ENCODE data around the gene TTR. TPM values are rescaled to one million over a fixed set of nuclear protein-coding genes. Genes with fewer than 3 reads are reported as not detected.

The TTR gene
- total and polyA plus RNA-seq, 2 of the 4 experiments (the other 2 are of a cell fraction) = not detected

- Histone ChIP-seq H3K27me3 (ENCODE audit: control insufficient read depth, insufficient read depth, low read length) (no peaks in the 10 kb centered on the region), H2BK15ac (ENCODE audit: low read depth, low read length) (no peak overlapping the region), H3K36me3 (ENCODE audit: control insufficient read depth, insufficient read depth, low read length) (no peaks in the 10 kb centered on the region), H3K14ac (replicated peaks; ENCODE audit: low read depth, low read length) (no peak overlapping the region), H3K23ac (ENCODE audit: low read depth, low read length) (no peak overlapping the region), H4K91ac (ENCODE audit: insufficient read depth, low read depth, low read length) (no peak overlapping the region), H3K9me1 (ENCODE audit: insufficient read depth, low read length) (no peaks in the 10 kb centered on the region), H3K56ac (ENCODE audit: extremely low read depth, insufficient read depth, low read length) (no peak overlapping the region), H4K5ac (ENCODE audit: low read depth, low read length) (no peak overlapping the region), H3K27ac (ENCODE audit: insufficient read depth, low read length) (no peak overlapping the region), H3K18ac (ENCODE audit: low read depth, low read length) (no peak overlapping the region), H3K79me1 (ENCODE audit: low read depth in 1 of 2, low read length in 2 of 2) (no peaks in the 10 kb centered on the region), H4K8ac (ENCODE audit: low read depth in 2 of 2, low read length in 2 of 2) (no peak overlapping the region), H2AK9ac (replicated peaks; ENCODE audit: low read depth, low read length, poor library complexity) (no peak overlapping the region), H4K20me1 (ENCODE audit: insufficient read depth, low read length) (no peaks in the 10 kb centered on the region), H2BK120ac (ENCODE audit: low read depth, low read length) (no peak overlapping the region), H3K4ac (ENCODE audit: low read depth, low read length) (no peak overlapping the region), H2BK20ac (ENCODE audit: low read depth, low read length) (no peak overlapping the region), H3K9ac (ENCODE audit: low read depth, low read length) (no peak overlapping the region), H3K4me3 (ENCODE audit: insufficient read depth, low read depth, low read length) (no peak overlapping the region), H3K9me3 (ENCODE audit: control insufficient read depth, insufficient read depth, low read length) (no peaks in the 10 kb centered on the region), H2AFZ (replicated peaks; ENCODE audit: low read length, poor library complexity) (no peak overlapping the region), H3K4me1 (ENCODE audit: control insufficient read depth, insufficient read depth, low read length) (no peaks in the 10 kb centered on the region), H2BK5ac (ENCODE audit: low read depth, low read length, poor library complexity, severe bottlenecking) (no peak overlapping the region), H2AK5ac (ENCODE audit: low read depth, low read length) (no peak overlapping the region), H3K4me2 (ENCODE audit: low read depth, low read length) (no peak overlapping the region)
- intact Hi-C loops (cut with micrococcal nuclease) = no loop called here
- BruUV-seq (replicated peaks) = no TSS peak
- dilution Hi-C loops (cut with HindIII; ENCODE audit: low sequenced_read_pairs, unreplicated experiment) = no loop called here
- POLR2A ChIA-PET (ENCODE audit: unreplicated experiment) = no interaction called here
- WGBS, 2 experiments (ENCODE audit: extremely low coverage in 2 of 2, insufficient read length in 1 of 2) = no CpG with 5 or more reads among the region's 1 CpG
- ATAC-seq (ENCODE audit: low read depth) = no peak
- in situ Hi-C loops (cut with MboI; ENCODE audit: low sequenced_read_pairs) = loop anchor here (25.0 kb wide), 2 partner anchors 249 to 399 kb away; no protein-coding TSS in a partner anchor
- CTCF ChIA-PET = interaction anchor here (0.6 to 0.7 kb wide), 2 partner anchors 11 to 71 kb away, joined by 3 to 4 read pairs; no protein-coding TSS in a partner anchor
- DNase-seq = no peak
- no peak for TF ChIP-seq NFE2L2 (IDR thresholded peaks at IDR 0.05; ENCODE audit: low read depth, low read length)
- TF ChIP-seq MXI1 (IDR thresholded peaks at IDR 0.05; ENCODE audit: borderline replicate concordance, low read depth, low read length) = no peak
- no peak for TF ChIP-seq BHLHE40 (IDR thresholded peaks at IDR 0.05; ENCODE audit: low read depth, low read length)
- no peak for TF ChIP-seq FOS (IDR thresholded peaks at IDR 0.05; ENCODE audit: low read depth, low read length)
- TF ChIP-seq SMC3 (IDR thresholded peaks at IDR 0.05; ENCODE audit: low read depth, low read length) = no peak
- no peak for TF ChIP-seq CHD1 (IDR thresholded peaks at IDR 0.05; ENCODE audit: low read depth, low read length)
- no peak for TF ChIP-seq RFX5 (IDR thresholded peaks at IDR 0.05; ENCODE audit: low read depth, low read length)
- TF ChIP-seq USF2 (IDR thresholded peaks at IDR 0.05; ENCODE audit: low read depth, low read length) = no peak
- no peak for TF ChIP-seq CEBPB (IDR thresholded peaks at IDR 0.05; ENCODE audit: low read depth, low read length)
- no peak for TF ChIP-seq RCOR1 (IDR thresholded peaks at IDR 0.05; ENCODE audit: insufficient replicate concordance, low read length)
Measured at GRCh38 chr18:31563778-31564177, 27.9 kb upstream of the TTR start.
